Smooth muscle cell (in vitro differentiated cells): ENCODE data around the gene HAUS3. TPM values are rescaled to one million over a fixed set of nuclear protein-coding genes. Genes with fewer than 3 reads are reported as not detected.

ENCODE experiments used
- DNase-seq: peaks from one replicate; lab custom pipeline; 2025; ENCODE audit not compliant: unreplicated experiment; lab: John Stamatoyannopoulos, UW
- H2AFZ ChIP-seq: fragments of 200-600 bp; sonication (generic); 2 replicates; pipeline ENCODE4 v1.6.0; 2016; ENCODE audit warnings: antibody characterized with exemption, low read depth, mild to moderate bottlenecking
- H3F3A ChIP-seq: fragments of 200-600 bp; sonication (generic); 2 replicates; pipeline ENCODE4 v1.6.0; 2017; ENCODE audit warnings: antibody characterized with exemption, low read depth
- H3K27ac ChIP-seq: fragments of 200-600 bp; sonication (generic); 2 replicates; pipeline ENCODE4 v1.5.1; 2016; ENCODE audit warnings: low read depth, mild to moderate bottlenecking
- H3K27me3 ChIP-seq: fragments of 200-600 bp; sonication (generic); 2 replicates; pipeline ENCODE4 v1.6.1; 2016; ENCODE audit warnings: low read depth, mild to moderate bottlenecking
- H3K36me3 ChIP-seq: fragments of 200-600 bp; sonication (generic); 2 replicates; pipeline ENCODE4 v1.5.1; 2016; ENCODE audit warnings: low read depth
- H3K4me1 ChIP-seq: fragments of 200-600 bp; sonication (generic); 2 replicates; pipeline ENCODE4 v1.5.1; 2016; ENCODE audit warnings: low read depth
- H3K4me2 ChIP-seq: fragments of 200-600 bp; sonication (generic); 2 replicates; pipeline ENCODE4 v1.6.0; 2016; ENCODE audit warnings: mild to moderate bottlenecking
- H3K4me3 ChIP-seq: fragments of 200-600 bp; sonication (generic); 2 replicates; pipeline ENCODE4 v1.5.1; 2016; ENCODE audit warnings: mild to moderate bottlenecking
- H3K79me2 ChIP-seq: fragments of 200-600 bp; sonication (generic); 2 replicates; pipeline ENCODE4 v1.6.0; 2016; ENCODE audit warnings: low read depth, mild to moderate bottlenecking
- H3K9ac ChIP-seq: fragments of 200-600 bp; sonication (generic); 2 replicates; pipeline ENCODE4 v1.6.0; 2016; ENCODE audit warnings: low read depth
- H3K9me3 ChIP-seq: fragments of 200-600 bp; sonication (generic); replicated peaks from 2 replicates; pipeline ENCODE4 v1.5.1; 2016; ENCODE audit warnings: low read depth
- H4K20me1 ChIP-seq: fragments of 200-600 bp; sonication (generic); 2 replicates; pipeline ENCODE4 v1.6.0; 2016; ENCODE audit warnings: low read depth
- CTCF ChIP-seq: fragments of 200-600 bp; sonication (generic); IDR thresholded peaks from 2 replicates; pipeline ENCODE4 v1.5.1; 2017; ENCODE audit warnings: borderline replicate concordance, mild to moderate bottlenecking, antibody characterized with exemption; ENCODE audit not compliant: insufficient read depth, poor library complexity, severe bottlenecking
- WGBS: methylation state at CpG from one replicate; pipeline ENCODE4 v1.1.7; 2016; ENCODE audit warnings: low lambda C conversion rate; 5-methylcytosine and 5-hydroxymethylcytosine counted together
- polyA plus RNA-seq: library from polyadenylated mRNA; unstranded; fragments of >200 nt; fragmentation: Nextera tagmentation; extraction: Ambion mirVana; gene quantifications from 2 replicates; pipeline ENCODE4 v1.2.1, GENCODE V29; 2016
- total RNA-seq: library from RNA; depleted of rRNA; stranded (reverse); fragments of >200 nt; gene quantifications from 2 replicates; pipeline ENCODE4 v1.2.3, GENCODE V29; 2014

Gene HAUS3
- total RNA-seq, result 15.1 and 16.2 TPM in 2 replicates
- polyA plus RNA-seq, result 8.7 and 13.4 TPM in 2 replicates

GRCh38 chr4:2241410-2242353, at the start of gene HAUS3, which contains the start of gene POLN:
HAUS3 (minus strand) TSS chr4:2242121; CDS start chr4:2240946, 1,175 bp downstream.
POLN (minus strand) TSS chr4:2242121; CDS start chr4:2229231, 12,890 bp downstream.
- Histone ChIP-seq H3K79me2 (peaks cover 43% of the 10 kb centered on the region), H3F3A (peaks cover 11% of the 10 kb centered on the region), H3K9ac (peak within 1 kb of the TSS; percentile 80), H3K27ac (peak within 1 kb of the TSS; percentile 48), H3K4me3 (peak within 1 kb of the TSS; percentile 78), H4K20me1 (peaks cover 34% of the 10 kb centered on the region), H3K36me3 (no peaks in the 10 kb centered on the region), H3K4me1 (peaks cover 25% of the 10 kb centered on the region), H3K27me3 (no peaks in the 10 kb centered on the region), H3K9me3 (no peaks in the 10 kb centered on the region), H2AFZ (peak within 1 kb of the TSS; percentile 56), H3K4me2 (peak within 1 kb of the TSS; percentile 96)
- under 1% methylated on average over 77 of the region's 88 CpGs for WGBS
- TF ChIP-seq CTCF, result no peak
- peak; percentile 94 for DNase-seq

- Histone ChIP-seq H3K4me2 (no peak overlapping the region), H3K27ac (no peak overlapping the region), H3K79me2 (no peaks in the 10 kb centered on the region), H3K27me3 (no peaks in the 10 kb centered on the region), H3F3A (no peaks in the 10 kb centered on the region), H3K4me1 (peaks cover 8% of the 10 kb centered on the region), H3K9me3 (no peaks in the 10 kb centered on the region), H3K9ac (no peak overlapping the region), H2AFZ (no peak overlapping the region), H3K4me3 (no peak overlapping the region), H4K20me1 (no peaks in the 10 kb centered on the region), H3K36me3 (no peaks in the 10 kb centered on the region)
- TF ChIP-seq CTCF, result no peak
- 86% methylated on average over 24 of the region's 24 CpGs for WGBS
- DNase-seq, result no peak
These were observed 49.2 kb upstream of the HAUS3 start for GRCh38 chr4:2290974-2291704.

GRCh38 chr4:2290488-2290887, 48.6 kb upstream of the HAUS3 start:
- H3K4me3 ChIP-seq, result no peak overlapping the region
- no peaks in the 10 kb centered on the region for H4K20me1 ChIP-seq
- 95% methylated on average over 9 of the region's 9 CpGs for WGBS
- TF ChIP-seq CTCF, result no peak
- no peaks in the 10 kb centered on the region for H3K9me3 ChIP-seq
- no peak overlapping the region for H3K27ac ChIP-seq
- no peak overlapping the region for H3K4me2 ChIP-seq
- no peaks in the 10 kb centered on the region for H3K36me3 ChIP-seq
- DNase-seq, result no peak
- no peak overlapping the region for H2AFZ ChIP-seq
- H3K79me2 ChIP-seq, result no peaks in the 10 kb centered on the region
- H3K27me3 ChIP-seq, result no peaks in the 10 kb centered on the region
- no peak overlapping the region for H3K9ac ChIP-seq
- H3K4me1 ChIP-seq, result peaks cover 8% of the 10 kb centered on the region
- H3F3A ChIP-seq, result no peaks in the 10 kb centered on the region
